ENCODE data around the gene BOD1L1.

Gene BOD1L1

GRCh38 chr4:13543839-13544605 is 83.5 kb downstream of the BOD1L1 start, which contains the start of gene NKX3-2:
TSS of gene NKX3-2 (minus strand) at chr4:13544508. CDS start at chr4:13544414, 94 bp downstream.
- TF ChIP-seq CTCF (IDR thresholded peaks at IDR 0.05; ENCODE audit: low read depth, low read length), result no peak
- H3K4me3 ChIP-seq (ENCODE audit: low read depth, low read length), result peak within 1 kb of the TSS; percentile 78

- peak overlapping the region; percentile 78 for H3K4me3 ChIP-seq (ENCODE audit: low read depth, low read length)
- no peak for TF ChIP-seq CTCF (IDR thresholded peaks at IDR 0.05; ENCODE audit: low read depth, low read length)
These were observed 84.3 kb downstream of the BOD1L1 start for GRCh38 chr4:13543032-13543838.

- TF ChIP-seq CTCF (IDR thresholded peaks at IDR 0.05; ENCODE audit: low read depth, low read length), result no peak
- no peak overlapping the region for H3K4me3 ChIP-seq (ENCODE audit: low read depth, low read length)
These were observed 84.9 kb downstream of the BOD1L1 start for GRCh38 chr4:13542577-13543031.

DNA sequence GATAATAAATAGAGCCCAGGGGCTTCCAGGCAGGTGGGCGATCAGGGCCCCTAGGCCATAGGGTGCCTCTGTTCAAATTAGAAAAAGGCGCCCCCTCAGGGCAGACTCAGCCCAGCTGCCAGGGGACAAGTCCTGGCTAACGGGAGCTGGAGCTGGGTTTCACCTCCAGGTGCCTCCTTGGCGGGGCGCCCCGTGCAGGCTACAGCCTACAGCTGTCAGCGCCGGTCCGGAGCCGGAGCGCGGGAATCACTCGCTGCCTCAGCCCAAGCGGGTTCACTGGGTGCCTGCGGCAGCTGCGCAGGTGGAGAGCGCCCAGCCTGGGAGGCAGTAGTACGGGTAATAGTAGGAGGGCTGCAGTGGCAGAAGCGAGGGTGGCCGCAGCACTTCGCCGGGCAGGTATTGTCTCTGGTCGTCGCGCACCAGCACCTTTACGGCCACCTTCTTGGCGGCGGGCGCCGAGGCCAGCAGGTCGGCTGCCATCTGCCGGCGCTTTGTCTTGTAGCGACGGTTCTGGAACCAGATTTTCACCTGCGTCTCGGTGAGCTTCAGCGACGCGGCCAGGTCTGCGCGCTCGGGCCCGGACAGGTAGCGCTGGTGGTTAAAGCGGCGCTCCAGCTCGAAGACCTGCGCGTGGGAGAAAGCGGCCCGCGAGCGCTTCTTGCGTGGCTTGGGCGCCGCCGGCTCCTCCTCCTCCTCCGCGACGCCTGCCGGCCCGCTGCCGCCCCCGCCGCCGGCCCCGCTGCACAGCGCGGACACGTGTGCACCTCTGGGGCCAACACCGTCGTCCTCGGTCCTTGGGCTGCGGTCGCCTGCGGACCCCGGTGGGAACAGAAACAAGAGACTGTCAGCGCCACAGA is 85.6 kb downstream of the BOD1L1 start:
- no peak overlapping the region for H3K4me3 ChIP-seq (ENCODE audit: low read depth, low read length)
- TF ChIP-seq CTCF (IDR thresholded peaks at IDR 0.05; ENCODE audit: low read depth, low read length), result no peak

DNA sequence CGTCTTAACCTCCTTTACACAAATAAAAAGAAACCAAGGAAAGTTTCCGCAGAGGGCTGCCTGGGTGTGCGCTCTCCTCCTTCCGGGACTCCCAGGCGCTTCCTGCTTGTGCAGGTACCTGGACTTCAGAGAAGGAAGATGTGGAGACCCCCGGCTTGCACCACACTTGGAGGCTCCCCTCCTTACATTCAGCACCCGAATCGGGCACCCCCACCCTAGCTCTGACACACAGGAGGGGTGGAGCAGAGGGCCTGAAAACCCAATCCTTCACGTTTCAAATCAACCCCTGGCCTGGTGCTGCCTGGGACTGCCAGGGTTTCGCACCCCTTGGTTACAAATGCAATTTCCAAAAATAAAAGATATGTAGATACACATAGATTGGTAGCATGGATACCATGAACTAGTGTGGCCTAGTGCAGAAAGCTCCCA is 86.3 kb downstream of the BOD1L1 start:
- TF ChIP-seq CTCF (IDR thresholded peaks at IDR 0.05; ENCODE audit: low read depth, low read length), result no peak
- no peak overlapping the region for H3K4me3 ChIP-seq (ENCODE audit: low read depth, low read length)

DNA sequence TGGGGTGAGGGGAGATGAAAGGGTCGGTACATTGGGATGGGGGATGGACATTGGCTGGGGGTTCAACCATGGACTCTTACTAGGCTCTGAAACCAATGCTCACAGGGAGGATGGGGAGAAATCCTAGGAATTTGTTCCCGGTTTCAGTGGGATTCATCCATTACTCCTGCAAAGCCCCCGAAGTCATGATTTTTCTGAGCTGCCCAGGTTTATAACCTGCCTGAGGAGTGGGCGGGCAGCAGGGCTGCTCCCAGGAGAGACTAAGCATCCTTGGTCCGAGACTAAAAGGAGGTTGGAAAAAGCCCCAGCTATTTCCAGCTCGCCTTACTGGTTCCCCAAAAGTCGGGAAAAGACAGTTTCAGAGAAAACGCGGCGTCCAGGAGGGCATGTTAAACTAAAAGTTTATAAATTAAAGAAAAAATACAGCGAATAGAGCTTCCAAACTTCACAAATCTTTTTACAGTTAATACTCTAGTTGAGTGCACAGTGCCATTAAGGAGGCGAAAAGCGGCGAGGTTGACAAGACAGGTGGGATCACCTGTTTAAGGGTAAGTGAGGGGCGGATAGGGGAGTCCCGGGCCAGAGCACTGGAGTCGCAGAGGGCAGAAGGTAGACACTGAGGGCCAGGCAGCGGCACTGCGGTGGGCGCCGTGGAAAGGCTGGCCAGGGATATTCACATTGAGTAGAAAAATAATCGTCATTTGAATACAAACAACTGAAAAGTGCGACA is 86.9 kb downstream of the BOD1L1 start:
- TF ChIP-seq CTCF (IDR thresholded peaks at IDR 0.05; ENCODE audit: low read depth, low read length), result no peak
- no peak overlapping the region for H3K4me3 ChIP-seq (ENCODE audit: low read depth, low read length)
